ENCODE results near the gene GFI1B. TPM values are rescaled to one million over a fixed set of nuclear protein-coding genes. Genes with fewer than 3 reads are reported as not detected.

The GFI1B gene
- not detected for total RNA-seq

DNA sequence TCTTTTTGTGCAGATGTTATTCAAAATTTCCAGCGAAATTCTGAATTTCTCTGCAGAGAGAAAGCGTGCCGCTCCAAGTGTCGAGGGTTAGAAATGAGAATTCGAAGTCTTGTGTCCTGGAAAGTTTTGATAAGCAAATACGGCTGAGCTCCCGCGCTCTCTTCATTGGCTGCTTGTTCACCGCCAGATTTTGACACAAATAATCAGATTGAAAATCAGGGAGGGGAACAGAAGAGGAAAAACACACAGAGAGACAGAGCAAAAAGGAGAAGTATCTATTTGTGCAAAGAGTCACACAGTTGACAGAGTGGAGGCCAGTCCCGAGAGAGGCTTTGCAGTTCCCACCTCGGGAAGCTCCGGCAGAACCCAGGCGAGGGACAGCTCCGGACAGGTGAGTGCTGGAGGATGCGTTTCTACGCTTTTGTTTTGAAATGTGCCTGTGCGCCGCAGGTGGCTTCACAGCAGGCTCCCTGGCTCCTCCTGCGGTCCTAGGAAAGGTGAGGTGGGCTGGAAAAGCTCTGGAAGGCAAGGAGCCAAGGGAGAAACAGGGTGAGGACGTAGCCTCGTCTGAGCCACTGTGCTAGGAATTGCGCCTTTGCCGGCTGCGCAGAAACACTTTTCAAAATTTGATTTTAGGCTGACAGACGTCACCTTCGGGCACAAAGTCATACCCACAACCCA is at the start of gene GFI1B:
Gene GFI1B (plus strand): TSS at position 244 of the 681 bp plus-strand sequence. CDS start 7,985 bp downstream, outside the sequence.
- no peak for DNase-seq (ENCODE audit: low spot score)

- DNase-seq (ENCODE audit: low spot score) = no peak
Observed at GRCh38 chr9:132931178-132931735, 47.2 kb upstream of the GFI1B start.

DNA sequence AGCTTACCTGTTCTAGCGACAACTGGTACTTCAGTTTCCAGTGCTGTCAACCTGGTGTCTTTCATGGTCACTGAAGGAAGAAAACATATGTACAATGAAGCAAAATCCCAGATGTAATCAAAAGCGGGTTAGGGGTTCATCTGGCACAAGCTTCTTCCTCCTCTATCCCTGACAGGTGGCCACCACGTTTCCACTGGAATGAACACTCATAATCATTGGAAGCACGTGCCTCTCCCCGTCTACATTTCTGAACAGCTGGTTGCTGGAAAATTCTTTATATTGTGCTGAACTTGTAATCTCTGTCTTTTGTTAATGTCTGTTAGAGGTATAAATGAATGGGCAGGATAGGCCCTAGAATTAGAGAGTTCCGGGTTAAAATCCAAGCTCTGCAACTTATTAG is 43.5 kb upstream of the GFI1B start:
- DNase-seq (ENCODE audit: low spot score) = no peak

DNA sequence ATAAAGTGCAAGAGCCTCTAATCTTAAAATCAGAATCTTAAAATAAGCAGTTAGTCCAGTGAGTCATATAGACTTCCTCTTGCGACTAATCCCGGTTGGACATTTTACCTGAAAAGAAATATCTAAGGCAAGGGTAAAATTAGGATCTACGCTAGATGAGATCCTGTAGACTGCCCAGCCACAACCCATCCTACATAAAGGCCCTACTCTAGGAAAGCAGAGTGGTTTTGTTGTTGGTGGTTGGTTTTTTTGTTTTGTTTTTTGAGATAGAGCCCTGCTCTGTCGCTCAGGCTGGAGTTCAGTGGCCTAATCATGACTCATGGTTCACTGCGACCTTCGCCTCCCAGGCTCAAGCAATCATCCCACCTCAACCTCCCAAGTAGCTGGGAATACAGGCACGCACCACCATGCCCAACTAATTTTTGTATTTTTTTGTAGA is 41.0 kb upstream of the GFI1B start:
- DNase-seq (ENCODE audit: low spot score) = no peak

DNA sequence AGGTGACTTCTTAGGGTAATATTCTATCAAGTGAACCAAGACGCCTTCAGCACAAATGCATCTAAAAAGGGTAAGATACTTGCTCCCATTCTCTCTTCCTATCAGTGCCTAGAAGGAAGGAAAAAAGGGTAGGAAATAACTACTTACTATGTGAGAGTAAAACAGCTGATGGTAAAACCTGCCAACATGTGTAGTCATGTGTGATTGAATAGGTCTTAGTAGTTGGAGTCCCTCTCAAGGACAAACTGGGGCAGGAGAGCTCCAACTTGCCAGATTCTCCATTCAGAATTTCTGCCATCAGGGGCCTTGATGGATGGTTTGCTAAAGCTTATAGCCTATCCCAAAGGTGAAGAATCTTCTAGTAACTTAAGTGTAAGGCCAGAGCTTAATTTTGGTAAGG is 39.3 kb upstream of the GFI1B start:
- DNase-seq (ENCODE audit: low spot score) = no peak

- no peak for DNase-seq (ENCODE audit: low spot score)
Observed at GRCh38 chr9:132942541-132943182, 35.8 kb upstream of the GFI1B start.

- no peak for DNase-seq (ENCODE audit: low spot score)
Observed at GRCh38 chr9:132943651-132944293, 34.7 kb upstream of the GFI1B start.

DNA sequence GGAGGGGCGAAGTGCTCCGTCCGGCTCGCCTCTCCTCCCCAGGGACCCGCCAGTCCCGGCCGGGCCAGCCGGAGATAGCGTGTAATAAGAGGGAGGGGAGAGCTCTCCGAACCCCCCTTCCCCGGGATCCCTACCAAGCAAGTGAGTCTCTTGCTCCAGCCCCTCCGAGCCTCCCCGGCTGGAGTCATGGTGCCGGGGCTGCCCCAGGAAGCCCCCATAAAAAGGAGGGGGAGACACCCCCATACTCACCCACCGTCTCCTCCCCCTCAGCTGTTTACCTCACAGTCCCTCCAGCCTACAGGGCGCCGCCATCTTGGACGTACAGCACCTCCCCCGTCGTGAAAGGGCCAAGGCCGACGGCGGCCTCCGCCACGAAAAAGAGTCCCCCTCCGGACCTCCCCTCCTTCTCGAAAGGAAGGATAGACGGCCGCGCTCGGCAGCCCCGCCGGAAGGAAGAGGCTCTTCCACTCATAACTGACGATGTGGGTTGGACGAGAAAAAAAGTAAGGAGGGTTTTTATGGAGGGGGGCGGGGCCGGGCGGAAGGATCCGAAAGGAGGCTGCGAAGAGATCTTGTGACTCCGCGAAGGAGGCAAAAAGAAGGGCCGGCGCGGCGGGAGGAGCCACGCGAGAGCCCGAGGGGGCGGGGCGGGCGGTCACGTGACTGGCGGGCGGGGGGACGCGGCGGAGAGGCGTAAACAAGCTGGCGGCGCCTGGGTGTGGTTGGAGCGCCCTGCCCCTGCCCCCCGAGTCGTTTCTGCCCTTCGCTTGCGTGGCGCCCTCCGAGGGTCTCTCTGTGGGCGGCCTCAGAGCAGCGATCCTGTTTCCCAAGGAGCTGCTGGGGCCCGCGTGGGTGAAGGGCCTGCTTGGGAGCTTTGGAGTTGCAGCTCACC is 34.0 kb upstream of the GFI1B start, which contains the start of gene TSC1:
Gene TSC1 (minus strand): TSS at position 323 of the 892 bp plus-strand sequence. CDS start 15,744 bp downstream, outside the sequence.
- peak; percentile 97 for DNase-seq (ENCODE audit: low spot score)

GRCh38 chr9:132945186-132946130 is 33.0 kb upstream of the GFI1B start:
- DNase-seq (ENCODE audit: low spot score) = no peak

GRCh38 chr9:132946211-132946610 is 32.3 kb upstream of the GFI1B start:
- no peak for DNase-seq (ENCODE audit: low spot score)

GRCh38 chr9:132946631-132947295 is 31.7 kb upstream of the GFI1B start:
- DNase-seq (ENCODE audit: low spot score) = no peak

DNA sequence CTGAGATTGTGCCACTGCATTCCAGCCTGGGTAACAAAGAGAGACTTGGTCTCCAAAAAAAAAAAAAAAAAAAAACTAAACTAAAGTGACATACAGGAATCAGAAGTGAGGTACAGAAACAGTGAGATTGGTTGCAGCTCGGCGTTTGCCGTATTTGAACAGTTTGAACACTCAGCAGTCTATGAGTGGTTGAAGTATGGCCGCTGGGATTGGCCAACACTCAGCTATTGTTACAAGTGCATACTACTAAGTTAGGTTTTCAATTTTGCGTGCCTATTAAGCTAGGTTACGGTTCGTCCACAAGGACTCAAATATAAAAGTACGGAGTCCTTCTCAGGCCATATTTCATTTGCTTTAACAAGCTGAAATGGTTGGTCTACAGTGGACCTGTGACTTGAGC is 30.7 kb upstream of the GFI1B start:
- no peak for DNase-seq (ENCODE audit: low spot score)

GRCh38 chr9:132948482-132949050 is 29.9 kb upstream of the GFI1B start:
- no peak for DNase-seq (ENCODE audit: low spot score)

GRCh38 chr9:132949709-132950108 is 28.8 kb upstream of the GFI1B start:
- no peak for DNase-seq (ENCODE audit: low spot score)

DNA sequence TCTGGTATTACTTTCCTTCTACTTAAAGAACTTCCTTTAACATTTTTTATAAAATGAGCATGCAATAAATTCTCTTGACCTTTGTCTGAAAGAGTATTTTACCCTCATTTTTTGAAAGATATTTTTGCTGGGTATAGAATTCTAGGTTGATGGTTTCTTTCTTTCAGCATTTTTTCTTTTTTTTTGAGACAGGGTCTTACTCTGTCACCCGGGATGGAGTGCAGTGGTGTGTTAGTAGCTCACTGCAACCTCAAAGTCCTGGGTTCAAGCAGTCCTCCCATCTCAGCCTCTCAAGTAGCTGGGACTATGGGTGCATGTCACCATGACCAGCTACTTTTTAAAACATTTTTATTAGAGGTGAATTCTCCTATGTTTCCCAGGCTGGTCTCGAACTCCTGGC is 23.4 kb upstream of the GFI1B start:
- DNase-seq (ENCODE audit: low spot score) = no peak

DNA sequence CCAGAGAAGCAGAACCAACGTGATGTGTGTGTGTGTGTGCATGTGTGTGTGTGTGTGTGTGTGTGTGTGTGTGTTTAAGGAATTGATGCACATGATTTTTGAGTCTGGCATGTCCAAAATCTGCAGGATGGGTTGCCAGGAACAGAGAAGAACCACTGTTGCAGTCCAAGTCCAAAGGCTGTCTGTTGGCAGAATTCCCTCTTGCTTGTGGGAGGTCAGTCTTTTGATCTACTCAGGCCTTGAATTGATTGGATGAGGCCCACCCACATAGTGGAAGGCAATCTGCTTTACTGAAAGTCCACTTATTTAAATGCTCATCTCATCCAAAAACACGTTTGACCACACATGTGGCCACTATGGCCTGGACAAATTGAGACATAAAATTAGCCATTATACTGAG is 22.7 kb upstream of the GFI1B start:
- DNase-seq (ENCODE audit: low spot score) = no peak

DNA sequence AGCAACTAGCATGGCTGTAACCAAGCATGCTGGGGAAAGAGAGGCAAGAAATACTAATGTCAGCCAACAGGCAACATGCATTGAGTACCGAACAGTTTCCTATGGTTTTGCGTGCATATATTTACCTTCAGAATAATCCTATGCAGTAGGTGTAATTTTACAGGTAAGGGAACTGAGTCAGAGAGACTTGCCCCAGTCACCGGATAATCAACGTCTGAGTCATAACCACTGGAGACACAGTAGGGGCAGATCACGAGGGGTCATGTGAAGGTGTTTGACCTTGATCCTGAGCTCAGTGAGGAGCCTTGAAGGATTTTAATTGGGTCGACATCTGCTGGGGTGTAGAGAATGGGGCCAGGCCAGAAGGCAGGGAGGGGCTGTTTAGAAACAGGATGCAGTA is 20.7 kb upstream of the GFI1B start:
- no peak for DNase-seq (ENCODE audit: low spot score)

DNA sequence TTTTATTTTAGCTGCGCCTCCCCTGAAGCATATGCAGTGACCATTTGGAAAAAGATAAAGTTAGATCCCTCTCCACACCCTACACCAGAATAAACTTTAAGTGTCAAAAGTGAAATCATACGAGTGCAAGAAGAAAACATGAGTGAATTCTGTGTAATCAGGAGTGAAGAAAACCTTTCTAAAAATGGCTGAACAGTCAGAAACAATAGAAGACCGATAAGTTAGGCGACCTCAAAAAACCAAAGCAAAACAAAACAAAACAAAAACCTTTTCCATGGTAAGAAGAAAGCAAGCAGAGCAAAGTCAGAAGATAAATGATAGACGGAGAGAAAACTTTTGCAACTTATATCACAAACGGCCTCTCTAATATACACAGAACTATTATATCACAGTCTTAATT is 17.5 kb upstream of the GFI1B start:
- DNase-seq (ENCODE audit: low spot score) = no peak

GRCh38 chr9:132965478-132965877 is 13.0 kb upstream of the GFI1B start:
- no peak for DNase-seq (ENCODE audit: low spot score)
